Keratinocyte (primary cell): ENCODE measurements around the gene PPP1R14B. TPM values are rescaled to one million over a fixed set of nuclear protein-coding genes. Genes with fewer than 3 reads are reported as not detected.
A peak's percentile ranks its signal among the peaks of the same experiment; 100 is the strongest.

Experiments used
- DNase-seq: peaks from one replicate; pipeline ENCODE4 v3.0.0-alpha.2; 2011; ENCODE audit warnings: low read depth, missing footprints, low spot score
- FAIRE-seq: peaks from 2 replicates; lab custom pipeline; 2011; peaks lifted over from hg19 to GRCh38; lab: Jason Lieb, UNC
- H2AFZ ChIP-seq: 2 replicates; pipeline ENCODE4 v1.6.0; 2012; ENCODE audit warnings: low read length, control low read depth, inconsistent platforms; ENCODE audit not compliant: control insufficient read depth
- H3K27ac ChIP-seq: 2 replicates; pipeline ENCODE4 v1.5.1; 2011; ENCODE audit warnings: low read length; ENCODE audit not compliant: control insufficient read depth, insufficient read depth
- H3K27me3 ChIP-seq: 3 replicates; pipeline ENCODE4 v1.6.0; 2011; ENCODE audit warnings: low read length; ENCODE audit not compliant: control insufficient read depth, insufficient read depth; ENCODE audit errors: extremely low read depth
- H3K36me3 ChIP-seq, 2 experiments: 2 replicates in 1 of 2; 3 replicates in 1 of 2; pipeline ENCODE4 v1.5.1; 2011; ENCODE audit warnings: low read length in 2 of 2, mild to moderate bottlenecking in 1 of 2; ENCODE audit not compliant: control insufficient read depth in 2 of 2, insufficient read depth in 2 of 2; ENCODE audit errors: extremely low read depth in 1 of 2
- H3K4me1 ChIP-seq: 3 replicates; pipeline ENCODE4 v1.5.1; 2011; ENCODE audit warnings: low read length; ENCODE audit not compliant: control insufficient read depth, insufficient read depth; ENCODE audit errors: extremely low read depth
- H3K4me2 ChIP-seq: 3 replicates; pipeline ENCODE4 v1.6.0; 2011; ENCODE audit warnings: low read depth, low read length; ENCODE audit not compliant: control insufficient read depth, insufficient read depth; ENCODE audit errors: extremely low read depth
- H3K4me3 ChIP-seq, 3 experiments: fragments of 200-600 bp in 1 of 3; sonication (generic) in 1 of 3; 2 replicates in 2 of 3; 3 replicates in 1 of 3; pipeline ENCODE4 v1.5.1; 2011 to 2016; ENCODE audit warnings: low read length in 3 of 3, mild to moderate bottlenecking in 3 of 3, control low read depth in 2 of 3, inconsistent platforms in 1 of 3, low read depth in 1 of 3, mixed read lengths in 1 of 3, mixed run types in 1 of 3, moderate library complexity in 1 of 3; ENCODE audit not compliant: control insufficient read depth in 2 of 3, insufficient read depth in 2 of 3; ENCODE audit errors: extremely low read depth in 1 of 3
- H3K79me2 ChIP-seq: 2 replicates; pipeline ENCODE4 v1.6.0; 2012; ENCODE audit warnings: low read length; ENCODE audit not compliant: control insufficient read depth, insufficient read depth
- H3K9ac ChIP-seq: 3 replicates; pipeline ENCODE4 v1.6.0; 2011; ENCODE audit warnings: low read length; ENCODE audit not compliant: control insufficient read depth, insufficient read depth; ENCODE audit errors: extremely low read depth
- H3K9me1 ChIP-seq: 3 replicates; pipeline ENCODE4 v1.6.0; 2011; ENCODE audit warnings: low read length; ENCODE audit not compliant: control insufficient read depth, insufficient read depth; ENCODE audit errors: extremely low read depth
- H3K9me3 ChIP-seq: 2 replicates; pipeline ENCODE4 v1.5.1; 2012; ENCODE audit warnings: low read depth, low read length; ENCODE audit not compliant: control insufficient read depth
- H4K20me1 ChIP-seq: 3 replicates; pipeline ENCODE4 v1.6.0; 2011; ENCODE audit warnings: low read length; ENCODE audit not compliant: control insufficient read depth, insufficient read depth; ENCODE audit errors: extremely low read depth
- CTCF ChIP-seq, 3 experiments: IDR thresholded peaks in 1 of 3; conservative IDR thresholded peaks in 1 of 3; optimal IDR thresholded peaks in 1 of 3; 2 replicates in 2 of 3; 3 replicates in 1 of 3; pipeline versions ENCODE3 to v1.5.1; 2011; ENCODE audit warnings: low read length in 3 of 3, mild to moderate bottlenecking in 3 of 3, moderate library complexity in 2 of 3, control low read depth in 1 of 3, inconsistent platforms in 1 of 3; ENCODE audit not compliant: insufficient read depth in 2 of 3; ENCODE audit errors: extremely low read depth in 1 of 3
- EZH2 ChIP-seq: IDR thresholded peaks from one replicate; pipeline ENCODE4 v1.6.1; 2012; ENCODE audit warnings: inconsistent platforms, mild to moderate bottlenecking, low read length, moderate library complexity
- dilution Hi-C: fragments of 300-500 bp; cut with MboI; formaldehyde crosslinking; loops from one replicate; pipeline ENCODE4 v1.7.0; 2020; ENCODE audit warnings: low sequenced_read_pairs; ENCODE audit not compliant: extremely low pct_ligation_motif_present
- polyA plus RNA-seq, 5 experiments: library from polyadenylated mRNA; depleted of rRNA in 3 of 5; stranded (reverse) in 3 of 5; stranded (forward) in 1 of 5; unstranded in 1 of 5; fragments of >200 nt; gene quantifications; 1 replicate in 1 of 5; 2 replicates in 3 of 5; 3 replicates in 1 of 5; pipeline versions ENCODE4 v1.2.1 to v1.2.3, GENCODE V29; 2011 to 2012; ENCODE audit warnings: missing spikeins in 2 of 5, low read depth in 1 of 5, low replicate concordance in 1 of 5

Gene PPP1R14B
- polyA plus RNA-seq, 1 donor (not counting 4 experiments of a cell fraction or from before 2014, with no cell fraction given) = 208 TPM

DNA sequence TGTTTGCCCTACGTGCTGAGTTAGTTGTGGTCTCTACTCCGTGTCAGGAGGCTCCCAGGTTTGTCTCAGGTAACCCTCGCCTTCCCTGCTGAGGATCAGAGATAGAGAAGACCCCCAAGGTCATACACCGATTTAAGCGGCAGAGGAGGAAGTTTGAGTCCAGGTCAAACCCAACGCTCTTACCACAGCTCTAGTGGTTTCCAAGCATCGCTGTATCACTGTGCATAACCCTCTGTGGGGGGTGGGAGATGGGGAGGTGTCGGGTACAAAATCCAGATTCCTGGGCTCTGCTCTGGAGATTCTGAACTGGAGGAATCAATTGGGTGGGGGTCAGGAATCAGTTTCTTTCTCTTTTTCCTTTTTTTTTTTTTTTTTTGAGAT, 15.8 kb downstream of the PPP1R14B start:
- DNase-seq (no peak), FAIRE-seq (no peak)
- Histone ChIP-seq H2AFZ (peak overlapping the region; percentile 83), H3K9me3 (no peaks in the 10 kb centered on the region), H3K27ac (peak overlapping the region; percentile 70), H3K27me3 (no peaks in the 10 kb centered on the region), H3K4me2 (peak overlapping the region; percentile 78), H3K4me1 (peaks cover 53% of the 10 kb centered on the region), H3K9me1 (peaks cover 2% of the 10 kb centered on the region), H3K79me2 (peaks cover 13% of the 10 kb centered on the region), H3K36me3 (peaks cover 3 to 7% of the 10 kb centered on the region in 2 experiments), H3K9ac (peak overlapping the region; percentile 88), H3K4me3 (peak overlapping the region; percentile 48 to 81 (median 66)), H4K20me1 (no peaks in the 10 kb centered on the region)
- no peak for TF ChIP-seq EZH2
- TF ChIP-seq CTCF (optimal IDR thresholded peaks at IDR 0.05 in 1 of 3, IDR thresholded peaks at IDR 0.05 in 1 of 3, conservative IDR thresholded peaks at IDR 0.05 in 1 of 3; ENCODE audit: extremely low read depth in 1 of 3, insufficient read depth in 2 of 3, low read length in 3 of 3) = no peak
- dilution Hi-C loops = no loop called here

DNA sequence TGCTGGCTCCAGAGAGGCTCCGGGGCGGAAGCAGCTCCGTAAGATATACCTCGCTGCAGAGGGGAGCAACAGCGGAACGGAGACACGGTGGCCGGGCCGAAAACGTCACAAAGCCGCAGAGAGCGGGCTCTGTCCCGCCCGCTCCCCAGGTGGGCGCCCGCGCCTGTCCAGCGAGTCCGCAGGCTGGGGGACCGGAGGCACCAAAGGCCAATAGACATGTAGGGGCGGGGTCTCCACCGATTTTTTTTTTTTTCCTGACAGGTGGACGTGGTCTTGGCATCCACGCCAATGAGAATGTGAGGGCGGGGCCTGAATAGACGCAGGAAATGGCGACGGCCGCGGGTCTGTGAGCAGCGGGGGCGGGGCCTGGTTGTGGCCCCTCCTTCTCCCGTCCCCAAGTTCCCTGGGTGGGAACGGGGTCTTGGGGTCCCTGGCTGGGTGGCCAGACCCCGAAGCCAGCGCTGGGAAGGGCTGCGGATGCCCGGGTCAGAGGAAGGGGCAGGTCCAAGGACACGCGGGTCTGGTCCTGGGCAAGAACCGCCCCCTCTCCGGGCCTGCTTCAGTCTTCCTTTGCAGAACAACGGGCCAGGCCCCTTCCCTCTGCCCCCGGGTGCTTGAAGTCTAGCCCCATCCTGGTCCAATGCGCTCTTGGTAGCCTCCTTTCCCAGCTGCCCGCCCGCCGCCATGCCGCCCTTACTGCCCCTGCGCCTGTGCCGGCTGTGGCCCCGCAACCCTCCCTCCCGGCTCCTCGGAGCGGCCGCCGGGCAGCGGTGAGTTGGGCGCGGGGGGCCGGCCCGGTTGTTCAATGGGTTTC, 16.4 kb downstream of the PPP1R14B start, which contains the start of gene DNAJC4:
Gene DNAJC4 (plus strand): TSS at position 378 of the 814 bp plus-strand sequence. CDS start 307 bp downstream, at position 685.
- dilution Hi-C loops = no loop called here
- Histone ChIP-seq H3K4me2 (peak within 1 kb of the TSS; percentile 78), H3K9me3 (no peaks in the 10 kb centered on the region), H3K9ac (peak within 1 kb of the TSS; percentile 88), H3K4me1 (peaks cover 50% of the 10 kb centered on the region), H3K27me3 (no peaks in the 10 kb centered on the region), H3K27ac (peak within 1 kb of the TSS; percentile 70), H3K9me1 (peaks cover 2% of the 10 kb centered on the region), H3K36me3 (peaks cover 3% of the 10 kb centered on the region in 2 experiments), H4K20me1 (no peaks in the 10 kb centered on the region), H3K79me2 (peaks cover 17% of the 10 kb centered on the region), H3K4me3 (peak within 1 kb of the TSS; percentile 48 to 81 (median 66)), H2AFZ (peak within 1 kb of the TSS; percentile 83)
- no peak for TF ChIP-seq EZH2
- TF ChIP-seq CTCF (optimal IDR thresholded peaks at IDR 0.05 in 1 of 3, IDR thresholded peaks at IDR 0.05 in 1 of 3, conservative IDR thresholded peaks at IDR 0.05 in 1 of 3; ENCODE audit: extremely low read depth in 1 of 3, insufficient read depth in 2 of 3, low read length in 3 of 3) = no peak
- DNase-seq (no peak), FAIRE-seq (no peak)
